H1 (cell line): Measurements from ENCODE around the gene PCNA. TPM values are rescaled to one million over a fixed set of nuclear protein-coding genes. Genes with fewer than 3 reads are reported as not detected.

Source experiments
- ASH2L ChIP-seq: fragments of 200-600, 300-600 bp; sonication (generic); IDR thresholded peaks from one replicate; pipeline ENCODE4 v1.7.1; 2017; ENCODE audit warnings: low read length
- CBX5 ChIP-seq: fragments of 300-800, 300-1000 bp; sonication (generic); IDR thresholded peaks from 2 replicates; pipeline ENCODE4 v1.7.1; 2016; ENCODE audit warnings: antibody characterized with exemption, low read length, low read depth
- FOSL1 ChIP-seq: IDR thresholded peaks from 2 replicates; pipeline ENCODE4 v1.6.1; 2011; ENCODE audit warnings: mild to moderate bottlenecking, low read depth, low read length, moderate library complexity; ENCODE audit not compliant: insufficient read depth
- RFX5 ChIP-seq: IDR thresholded peaks from 2 replicates; pipeline ENCODE4 v1.6.1; 2011; ENCODE audit warnings: low read depth, low read length, improper control_type of control experiment, borderline replicate concordance
- polyA plus RNA-seq, 7 experiments: library from polyadenylated mRNA; depleted of rRNA in 3 of 7; stranded (reverse) in 5 of 7; unstranded in 2 of 7; fragments of >200 nt in 5 of 7; fragments of 200-250 nt in 2 of 7; gene quantifications; 1 replicate in 5 of 7; 2 replicates in 1 of 7; 4 replicates in 1 of 7; pipeline versions ENCODE4 v1.2.1 to v1.2.3, GENCODE V29; 2011 to 2013; ENCODE audit warnings: missing spikeins in 2 of 7, mixed read lengths in 2 of 7
- total RNA-seq: library from RNA; stranded (reverse); fragmentation: NEBNext Ultra II Directional; extraction: Animal tissue kit (Norgen Biotek cat#: 25700); gene quantifications from 2 replicates; pipeline ENCODE4 v1.2.1, GENCODE V29; 2021
- TF ChIP-seq, protein P1 (sequence below), 3 experiments: IDR thresholded peaks; 1 replicate in 2 of 3; 2 replicates in 1 of 3; pipeline versions ENCODE4 v1.5.1 to v1.6.1; 2011; ENCODE audit warnings: low read length in 3 of 3, mild to moderate bottlenecking in 3 of 3, inconsistent platforms in 2 of 3, low read depth in 1 of 3, moderate library complexity in 1 of 3; ENCODE audit not compliant: insufficient read depth in 1 of 3; ENCODE audit errors: control extremely low read depth in 1 of 3
- TF ChIP-seq, protein P2 (sequence below): IDR thresholded peaks from 2 replicates; pipeline ENCODE4 v1.6.1; 2012; ENCODE audit warnings: inconsistent platforms

Gene PCNA
- total and polyA plus RNA-seq, 2 of the 8 experiments (the other 6 are each of a cell fraction or from before 2014, with no cell fraction given) = 290 to 737 TPM

DNA sequence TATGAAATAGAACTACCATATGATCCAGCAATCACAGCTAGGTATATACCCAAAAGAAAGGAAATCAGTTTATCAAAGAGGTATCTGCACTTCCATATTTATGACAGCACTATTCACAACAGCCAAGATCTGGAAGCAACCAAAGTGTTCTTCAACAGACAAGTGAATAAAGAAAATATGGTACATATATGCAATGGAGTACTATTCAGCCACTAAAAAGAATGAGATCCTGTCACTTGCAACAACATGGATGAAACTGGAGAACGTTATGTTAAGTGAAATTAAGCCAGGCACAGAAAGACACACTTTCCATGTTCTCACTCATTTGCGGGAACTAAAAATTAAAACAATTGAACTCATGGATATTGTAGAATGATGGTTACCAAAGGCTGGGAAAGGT is 15.3 kb downstream of the PCNA start (continued):
- TF ChIP-seq, protein P1, sequence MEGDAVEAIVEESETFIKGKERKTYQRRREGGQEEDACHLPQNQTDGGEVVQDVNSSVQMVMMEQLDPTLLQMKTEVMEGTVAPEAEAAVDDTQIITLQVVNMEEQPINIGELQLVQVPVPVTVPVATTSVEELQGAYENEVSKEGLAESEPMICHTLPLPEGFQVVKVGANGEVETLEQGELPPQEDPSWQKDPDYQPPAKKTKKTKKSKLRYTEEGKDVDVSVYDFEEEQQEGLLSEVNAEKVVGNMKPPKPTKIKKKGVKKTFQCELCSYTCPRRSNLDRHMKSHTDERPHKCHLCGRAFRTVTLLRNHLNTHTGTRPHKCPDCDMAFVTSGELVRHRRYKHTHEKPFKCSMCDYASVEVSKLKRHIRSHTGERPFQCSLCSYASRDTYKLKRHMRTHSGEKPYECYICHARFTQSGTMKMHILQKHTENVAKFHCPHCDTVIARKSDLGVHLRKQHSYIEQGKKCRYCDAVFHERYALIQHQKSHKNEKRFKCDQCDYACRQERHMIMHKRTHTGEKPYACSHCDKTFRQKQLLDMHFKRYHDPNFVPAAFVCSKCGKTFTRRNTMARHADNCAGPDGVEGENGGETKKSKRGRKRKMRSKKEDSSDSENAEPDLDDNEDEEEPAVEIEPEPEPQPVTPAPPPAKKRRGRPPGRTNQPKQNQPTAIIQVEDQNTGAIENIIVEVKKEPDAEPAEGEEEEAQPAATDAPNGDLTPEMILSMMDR (IDR thresholded peaks at IDR 0.05; ENCODE audit: control extremely low read depth in 1 of 3, insufficient read depth in 1 of 3, low read depth in 1 of 3, low read length in 3 of 3) = no peak
- TF ChIP-seq CBX5 (no peak), ASH2L (no peak), FOSL1 (no peak), RFX5 (no peak)
- TF ChIP-seq, protein P2, sequence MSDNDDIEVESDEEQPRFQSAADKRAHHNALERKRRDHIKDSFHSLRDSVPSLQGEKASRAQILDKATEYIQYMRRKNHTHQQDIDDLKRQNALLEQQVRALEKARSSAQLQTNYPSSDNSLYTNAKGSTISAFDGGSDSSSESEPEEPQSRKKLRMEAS = no peak
